CD4-positive, alpha-beta T cell treated with Interleukin-2 at 100 ng/mL for 4 hours (primary cell): ENCODE data around the gene ULBP3.

ENCODE experiments used
- DNase-seq: peaks from one replicate; pipeline ENCODE4 v3.0.0-alpha.2; 2020; ENCODE audit warnings: low spot score

Gene ULBP3

DNA sequence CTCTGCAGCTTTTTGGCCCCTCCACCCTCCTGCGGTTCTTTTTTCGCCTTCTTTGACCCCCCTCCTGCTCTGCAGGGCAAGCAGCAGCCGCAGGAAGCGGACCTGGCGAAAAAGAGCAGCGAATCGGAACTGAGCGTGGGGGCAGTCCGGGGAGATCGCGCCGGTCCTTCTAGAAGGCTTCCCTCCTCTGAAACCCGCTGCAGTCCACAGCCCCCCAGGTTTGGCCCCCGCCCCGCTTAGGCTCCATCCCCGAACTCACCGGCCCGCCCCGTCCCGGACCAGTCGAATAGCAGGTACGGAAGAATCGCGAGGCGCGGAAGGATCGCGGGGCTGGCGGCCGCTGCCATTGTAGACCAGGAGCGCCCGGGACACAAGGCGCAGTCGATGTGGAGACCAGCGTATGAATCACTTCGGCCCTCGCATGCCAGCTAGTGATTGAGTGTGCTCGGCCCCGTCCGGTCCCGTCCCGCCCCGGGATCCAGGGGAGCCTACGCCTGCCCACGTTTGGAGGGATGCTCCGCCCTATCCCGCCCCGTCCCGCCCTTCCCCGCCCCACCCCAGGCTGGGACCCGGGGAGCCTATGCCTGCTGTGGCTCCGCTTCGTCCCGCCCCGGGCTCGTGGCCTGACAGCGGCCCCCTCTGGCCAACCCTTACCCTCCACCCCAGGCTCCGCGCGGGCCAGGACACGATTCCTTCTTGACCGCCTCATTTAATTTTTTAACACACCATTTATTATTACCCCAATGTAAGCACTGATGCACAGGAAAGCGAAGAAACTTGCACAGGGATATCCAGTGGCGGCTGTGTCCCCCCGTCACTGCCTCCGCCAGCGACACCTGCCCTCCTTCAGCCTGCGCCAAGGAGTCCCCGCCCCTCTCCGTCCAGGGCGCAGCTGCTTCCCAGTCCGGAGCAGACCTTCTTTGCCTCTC is at the start of gene ULBP3:
TSS of gene ULBP3 (minus strand) at position 402 of the 929 bp plus-strand sequence. CDS start at position 347, 55 bp downstream.
- peak; percentile 68 for DNase-seq

DNA sequence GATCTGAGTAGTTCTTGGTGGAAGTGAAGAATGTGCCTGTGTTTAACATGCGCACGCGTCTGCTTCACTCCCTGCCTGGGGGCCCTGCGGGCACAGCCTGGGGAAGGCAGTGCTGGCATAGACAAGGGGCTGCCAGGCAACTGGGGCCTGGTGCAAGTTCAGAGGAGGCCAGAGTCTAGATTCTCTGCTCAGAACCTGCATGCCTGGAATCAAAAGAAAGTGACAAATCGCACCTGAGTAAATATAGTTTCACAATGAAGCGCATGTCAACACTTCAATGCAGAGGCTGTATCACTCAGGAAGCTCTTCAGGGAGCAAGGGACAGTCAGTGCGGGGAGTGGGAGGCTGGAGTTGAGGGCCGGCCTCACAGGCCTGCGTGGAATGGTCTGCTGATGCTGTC is 49.7 kb upstream of the ULBP3 start:
- no peak for DNase-seq

DNA sequence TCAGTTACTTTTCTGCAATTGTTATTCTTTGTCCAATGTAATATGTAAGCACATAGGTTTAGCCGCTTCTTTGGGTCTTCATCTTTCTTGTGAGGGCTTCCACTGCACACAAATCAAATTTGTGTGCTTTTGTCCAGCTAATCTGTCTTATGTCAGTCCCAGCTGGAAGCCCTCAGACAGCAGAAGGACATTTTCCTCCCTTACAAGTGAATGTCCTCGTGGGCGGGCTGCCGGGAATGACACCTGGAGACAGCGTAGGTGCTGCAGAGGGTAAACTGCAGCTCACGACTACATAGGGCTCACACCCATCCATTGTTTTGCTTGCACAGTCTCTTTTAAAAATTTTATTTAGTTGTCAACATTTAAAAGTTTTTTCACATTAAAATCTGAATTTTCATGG is 49.3 kb upstream of the ULBP3 start:
- DNase-seq: no peak

DNA sequence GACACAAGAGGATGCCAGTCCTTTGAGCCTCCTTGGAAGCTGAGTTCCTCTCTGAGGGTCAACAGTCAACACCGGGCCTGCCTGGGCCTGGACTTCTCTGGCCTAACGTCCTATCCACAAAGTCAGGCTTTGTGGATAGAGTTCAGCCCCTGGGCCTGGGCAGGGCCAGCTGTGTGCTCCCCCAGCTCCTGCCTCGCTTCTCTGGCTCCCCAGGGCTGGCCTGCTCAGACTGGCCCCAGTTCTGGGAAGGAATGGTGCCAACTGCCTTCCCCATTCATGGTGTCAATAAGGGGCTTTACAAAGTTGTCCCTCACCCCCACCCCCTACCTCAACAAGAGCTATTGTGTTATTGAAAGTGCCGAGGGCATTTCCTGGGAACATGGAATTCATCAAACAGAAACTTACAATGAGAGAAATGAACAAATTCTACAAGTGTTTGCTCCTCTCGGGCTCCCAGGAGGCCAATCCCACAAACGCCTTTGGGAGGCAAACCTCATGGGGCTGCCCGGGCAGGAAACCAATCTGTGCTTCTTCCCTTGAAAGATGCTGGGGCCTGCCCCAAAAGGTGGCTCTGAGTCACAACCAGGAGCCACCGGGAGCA is 47.4 kb upstream of the ULBP3 start:
- DNase-seq: no peak

DNA sequence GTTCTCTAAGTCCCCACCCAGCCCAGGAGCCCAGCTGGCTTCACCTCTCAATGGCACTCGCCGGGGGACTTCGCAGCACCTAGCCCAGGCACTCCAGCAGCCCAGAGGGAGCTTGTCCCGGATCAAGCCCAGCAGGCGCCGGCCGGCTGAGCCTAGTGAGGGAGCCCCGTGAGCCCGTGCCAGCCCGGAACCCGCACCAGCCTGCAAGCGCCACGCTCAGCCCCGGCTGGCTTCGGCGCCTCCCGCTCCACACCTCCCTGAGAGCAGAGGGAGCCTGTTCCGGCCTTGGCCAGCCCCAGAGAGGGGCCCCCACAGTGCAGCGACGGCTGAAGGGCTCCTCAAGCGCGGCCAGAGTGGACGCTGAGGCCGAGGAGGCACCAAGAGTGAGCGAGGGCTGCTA is 46.8 kb upstream of the ULBP3 start:
- no peak for DNase-seq

DNA sequence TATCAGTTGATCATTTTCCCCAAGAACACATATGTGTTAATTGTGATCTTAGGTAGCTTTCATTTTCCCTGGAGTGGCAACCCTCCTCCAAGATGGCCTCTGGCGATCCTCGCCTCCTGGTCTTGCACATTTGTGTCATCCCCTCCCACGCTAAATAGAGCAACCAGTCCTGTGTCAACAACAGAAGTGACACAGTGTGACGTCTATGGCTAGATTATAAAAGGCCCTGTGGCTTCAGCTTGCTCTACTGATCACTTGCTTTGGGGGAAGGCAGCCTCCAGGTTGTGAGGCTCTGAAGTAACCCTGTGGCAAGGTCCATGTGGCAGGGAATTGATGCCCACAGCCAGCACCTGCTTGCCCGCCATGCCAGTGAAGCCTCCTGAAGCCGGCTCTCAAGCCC is 43.3 kb upstream of the ULBP3 start:
- DNase-seq: no peak

DNA sequence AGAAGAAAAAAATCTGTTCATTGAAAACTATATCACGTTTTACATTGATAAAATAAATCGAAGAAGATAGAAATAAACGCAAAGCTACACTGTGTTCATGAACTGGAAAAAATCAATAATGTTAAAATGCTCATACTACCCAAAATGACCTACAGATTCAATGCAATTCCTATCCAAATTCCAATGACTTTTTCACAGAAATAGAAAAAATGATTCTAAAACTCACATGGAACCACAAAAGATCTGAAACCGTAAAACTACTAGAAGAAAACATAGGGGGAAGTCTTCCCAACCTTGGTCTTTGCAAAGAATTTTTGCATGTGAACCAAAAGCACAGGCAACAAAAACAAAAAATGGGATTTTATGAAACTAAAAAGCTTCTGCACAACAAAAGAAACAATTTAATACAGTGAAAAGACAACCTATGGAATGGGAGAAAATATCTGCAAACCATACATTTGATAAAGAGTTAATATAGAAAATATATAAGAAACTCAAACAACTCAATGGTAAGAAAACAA is 33.9 kb upstream of the ULBP3 start:
- no peak for DNase-seq

DNA sequence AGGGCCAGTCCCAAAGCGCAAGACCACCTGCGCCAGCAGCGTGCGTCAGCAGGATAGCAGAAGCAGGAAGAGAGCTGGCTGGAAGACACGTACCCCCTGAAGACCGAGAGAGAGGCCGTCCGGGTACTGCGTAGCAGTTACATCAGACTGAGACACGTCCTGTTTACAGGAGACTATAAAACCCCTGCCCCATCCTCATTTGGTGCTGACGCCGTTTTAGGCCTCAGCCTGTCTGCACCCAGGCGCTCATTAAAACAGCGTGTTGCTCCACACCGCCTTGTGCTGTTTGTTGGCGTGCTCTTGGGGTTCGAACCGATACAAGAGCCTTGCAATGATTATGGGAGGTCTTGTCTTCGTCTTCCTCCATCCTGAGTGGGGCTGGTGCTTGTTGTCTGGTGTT is 31.8 kb upstream of the ULBP3 start:
- no peak for DNase-seq

DNA sequence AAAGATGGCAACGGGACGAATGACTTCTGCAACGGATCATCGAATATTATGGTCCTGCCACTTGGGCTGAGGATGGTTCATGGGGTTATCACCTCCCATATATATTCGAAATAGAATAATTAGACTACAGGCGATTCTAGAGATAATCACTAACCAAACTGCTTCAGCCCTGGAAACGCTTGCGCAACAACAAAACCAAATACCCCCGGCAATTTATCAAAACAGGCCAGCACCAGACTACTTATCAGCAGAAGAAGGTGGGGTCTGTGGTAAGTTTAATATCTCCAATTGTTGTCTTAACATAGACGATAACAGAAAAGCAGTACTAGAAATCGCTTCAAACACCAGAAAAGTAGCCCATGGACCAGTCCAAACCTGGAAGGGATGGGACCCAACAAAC is 31.0 kb upstream of the ULBP3 start:
- no peak for DNase-seq

DNA sequence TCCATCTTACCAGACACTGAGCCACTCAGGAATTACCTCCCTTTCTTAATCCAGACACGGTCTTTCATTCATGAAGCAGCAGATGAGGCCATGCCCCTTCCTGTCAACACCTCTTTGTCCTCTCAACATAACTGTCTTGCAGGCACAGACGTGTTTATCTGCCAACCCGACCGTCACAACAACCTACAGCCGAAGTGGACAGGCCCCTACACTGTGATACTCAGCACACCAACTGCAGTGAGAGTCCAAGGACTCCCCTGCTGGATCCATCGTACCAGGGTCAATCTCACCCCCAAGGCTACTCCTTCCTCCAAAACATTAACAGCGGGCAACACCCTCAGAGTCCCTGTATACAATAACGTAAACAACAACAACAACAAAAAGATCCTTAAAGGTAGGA is 30.6 kb upstream of the ULBP3 start:
- no peak for DNase-seq

DNA sequence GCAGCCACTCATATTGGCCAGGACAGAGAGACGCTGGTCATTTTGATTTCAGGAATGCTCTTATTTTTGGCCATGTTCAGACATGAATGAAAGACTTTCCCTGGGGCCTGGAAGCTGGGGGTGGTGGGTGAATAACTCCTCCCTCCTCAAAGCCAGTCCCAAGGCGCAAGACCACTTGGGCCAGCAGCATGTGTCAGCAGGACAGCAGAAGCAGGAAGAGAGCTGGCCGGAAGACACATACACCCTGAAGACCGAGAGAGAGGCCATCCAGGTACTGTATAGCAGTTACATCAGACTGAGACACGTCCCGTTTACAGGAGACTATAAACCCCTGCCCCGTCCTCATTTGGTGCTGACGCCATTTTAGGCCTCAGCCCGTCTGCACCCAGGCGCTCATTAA is 29.2 kb upstream of the ULBP3 start:
- DNase-seq: no peak

DNA sequence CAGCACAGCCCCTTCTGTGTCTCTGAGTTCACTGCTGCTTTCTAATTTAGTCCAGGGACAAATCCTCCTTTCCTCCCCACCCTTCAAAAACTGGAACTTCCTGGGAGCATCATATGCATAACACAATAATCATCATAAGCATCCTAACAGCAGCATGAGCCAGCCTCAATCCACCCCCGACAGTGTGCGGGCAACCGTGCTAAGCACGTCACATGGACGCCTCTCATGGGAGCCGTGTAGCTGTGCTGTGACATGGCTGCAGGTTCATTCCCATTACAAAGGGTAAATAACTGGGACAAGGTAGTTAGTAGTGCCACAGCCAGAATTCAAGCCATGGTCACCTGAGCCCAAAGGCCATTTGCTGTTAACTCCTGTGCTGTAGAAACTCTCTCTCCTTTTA is 24.5 kb upstream of the ULBP3 start:
- DNase-seq: no peak

DNA sequence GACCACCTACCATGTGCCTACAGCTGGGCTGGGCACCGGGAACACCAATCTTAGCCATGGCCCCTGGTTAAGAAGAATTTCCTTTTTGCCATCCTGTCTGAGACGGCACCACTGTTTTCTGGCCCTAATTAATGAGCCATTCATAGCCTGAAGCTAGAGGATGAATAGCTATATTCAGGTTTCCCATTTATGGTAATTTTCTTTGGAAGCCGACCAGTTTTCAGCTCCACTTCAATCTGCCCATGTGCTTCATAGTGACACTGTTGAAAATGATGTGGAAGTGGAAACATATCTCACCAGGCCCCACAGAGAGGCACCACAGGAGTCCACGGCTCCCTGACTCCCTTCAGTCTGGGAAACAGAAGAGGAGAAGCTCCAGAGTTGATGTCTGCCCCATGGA is 22.6 kb upstream of the ULBP3 start:
- no peak for DNase-seq

DNA sequence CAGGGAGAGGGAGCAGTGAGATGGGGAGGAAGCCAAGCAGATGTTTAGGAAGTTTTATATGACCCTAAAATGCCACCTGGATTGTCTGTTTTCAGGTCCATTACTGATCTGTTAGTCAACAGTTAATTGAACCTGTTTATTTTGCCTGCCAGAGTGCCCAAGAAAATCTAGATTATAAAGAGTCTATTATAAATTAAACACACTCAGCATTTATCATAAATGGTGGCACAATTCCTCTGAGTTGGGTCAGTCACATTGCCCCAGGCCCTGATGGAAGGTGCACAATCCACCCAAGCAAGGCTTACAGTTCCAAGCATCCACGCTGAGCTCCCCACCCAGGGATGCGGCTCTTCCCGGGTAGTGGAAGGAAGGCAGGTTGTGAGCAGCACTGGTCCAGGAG is 21.4 kb upstream of the ULBP3 start:
- no peak for DNase-seq

DNA sequence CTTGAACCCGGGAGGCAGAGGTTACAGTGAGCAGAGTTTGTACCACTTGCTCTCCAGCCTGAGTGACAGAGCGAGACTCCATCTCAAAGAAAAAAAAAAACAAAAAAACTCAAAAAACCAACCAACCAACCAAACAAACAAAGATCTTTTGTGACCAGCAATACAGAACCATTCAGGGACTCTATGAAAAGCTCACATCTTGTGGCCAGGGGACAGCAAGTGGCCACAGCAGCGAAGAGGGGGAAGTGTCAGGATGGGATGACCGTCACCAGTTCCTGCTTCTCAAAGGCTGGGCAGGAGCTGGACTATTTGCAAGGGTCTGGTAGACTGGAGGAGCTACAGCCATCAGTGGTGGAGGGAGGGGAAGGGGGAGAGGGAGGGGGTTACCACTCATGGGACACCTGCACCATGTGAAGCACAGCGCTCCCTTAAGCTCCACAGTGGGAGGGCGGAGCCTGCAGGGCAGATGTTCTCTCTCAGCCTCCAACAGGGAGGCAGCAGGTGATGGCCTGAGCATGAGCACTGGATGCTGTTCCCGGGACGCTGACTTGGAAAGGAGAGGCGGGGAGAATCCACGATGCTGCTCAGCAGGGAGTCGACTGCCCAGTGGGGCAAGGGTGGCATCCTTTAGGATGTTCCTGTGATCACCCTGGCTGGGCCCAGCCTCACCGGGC is 19.7 kb upstream of the ULBP3 start:
- no peak for DNase-seq

DNA sequence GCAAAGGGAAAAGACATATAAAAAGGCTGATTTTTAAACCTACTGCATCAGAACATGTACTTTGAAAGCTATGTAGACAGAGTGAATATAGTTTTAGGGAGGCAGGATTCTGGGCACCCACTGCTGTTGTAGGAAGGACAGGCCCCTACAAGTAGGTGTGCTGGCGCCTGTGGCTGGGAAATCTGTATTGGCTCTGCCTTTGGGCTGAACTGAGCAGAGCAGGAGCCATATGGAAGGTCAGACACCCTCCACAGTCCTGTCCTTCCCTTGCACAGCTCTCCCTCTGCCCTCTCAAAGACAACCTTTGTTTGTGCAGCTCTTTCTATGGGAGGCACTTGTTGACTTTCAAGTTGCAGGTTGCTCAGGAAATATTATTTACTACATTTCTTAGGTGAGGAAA is 18.4 kb upstream of the ULBP3 start:
- no peak for DNase-seq

DNA sequence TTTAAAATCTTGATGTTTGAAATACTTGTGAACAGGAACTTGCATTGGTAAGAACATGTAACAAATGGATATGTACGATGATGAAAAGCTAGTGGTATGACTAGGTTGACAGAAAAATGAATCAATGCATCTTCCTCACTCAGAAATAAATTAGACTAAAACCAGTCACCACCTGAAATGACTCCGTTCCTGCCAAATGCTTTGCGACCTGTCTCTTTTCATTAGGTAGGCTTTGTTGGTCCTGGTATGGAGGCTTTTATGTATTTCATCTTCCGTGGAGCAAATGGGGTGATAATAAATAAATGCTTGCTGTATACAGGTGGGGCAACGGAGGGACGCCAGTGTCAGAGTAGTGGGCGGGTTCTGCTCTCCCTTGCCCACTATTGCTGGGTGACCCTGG is 17.1 kb upstream of the ULBP3 start:
- no peak for DNase-seq

DNA sequence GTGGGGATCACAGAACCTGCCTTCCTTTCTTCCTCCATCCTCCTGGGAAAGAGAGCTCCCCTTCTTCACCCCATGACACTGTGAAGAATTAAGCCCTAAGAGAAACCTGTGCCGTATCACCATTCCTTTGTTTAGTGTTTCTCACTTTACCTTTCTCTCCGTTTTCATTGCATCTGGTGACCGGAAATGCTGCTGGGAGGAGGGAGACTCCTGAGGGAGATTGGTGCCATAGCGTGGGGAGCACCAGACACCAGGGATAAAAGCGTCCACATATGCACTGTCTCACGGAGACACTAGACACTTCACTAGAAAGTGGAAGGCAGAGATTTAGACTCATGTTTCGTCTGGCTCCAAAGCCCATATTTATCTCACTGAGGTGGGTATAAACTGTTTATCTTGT is 15.5 kb upstream of the ULBP3 start:
- DNase-seq: no peak

DNA sequence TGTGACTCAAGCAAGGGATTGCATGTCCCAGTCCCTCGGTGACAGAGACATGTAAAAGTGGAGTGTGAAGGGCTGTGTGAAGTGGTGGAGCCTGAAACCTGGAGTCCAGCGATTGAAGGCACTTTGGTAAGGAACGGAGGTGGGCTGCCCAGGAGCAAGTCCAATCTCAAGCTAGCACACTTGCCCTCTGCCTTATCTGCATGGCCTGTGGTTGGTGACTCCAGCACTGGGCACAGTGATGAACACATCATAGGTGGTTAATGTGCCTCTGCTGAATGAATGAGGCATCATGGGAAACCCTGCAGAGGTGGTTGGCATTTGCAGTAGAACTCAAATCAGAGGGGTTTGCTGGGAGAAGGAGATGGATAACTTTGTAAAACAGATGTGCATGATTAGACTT is 14.9 kb upstream of the ULBP3 start:
- DNase-seq: no peak

DNA sequence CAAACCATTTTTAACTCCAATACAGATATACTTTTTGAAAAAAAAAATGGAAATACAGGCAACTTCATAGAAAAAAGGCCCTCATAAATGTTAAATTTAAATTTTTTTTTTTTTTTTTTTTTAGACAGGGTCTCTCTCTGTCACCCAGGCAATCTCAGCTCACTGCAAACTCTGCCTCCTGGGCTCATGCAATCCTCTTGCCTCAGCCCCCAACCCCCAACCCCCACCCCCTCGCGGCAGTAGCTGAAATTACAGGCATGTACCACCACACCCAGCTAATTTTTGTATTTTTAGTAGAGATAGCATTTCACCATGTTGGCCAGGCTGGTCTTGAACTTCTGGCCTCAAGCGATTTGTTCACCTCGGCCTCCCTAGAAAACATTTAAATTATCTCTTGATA is 12.8 kb upstream of the ULBP3 start:
- DNase-seq: no peak

DNA sequence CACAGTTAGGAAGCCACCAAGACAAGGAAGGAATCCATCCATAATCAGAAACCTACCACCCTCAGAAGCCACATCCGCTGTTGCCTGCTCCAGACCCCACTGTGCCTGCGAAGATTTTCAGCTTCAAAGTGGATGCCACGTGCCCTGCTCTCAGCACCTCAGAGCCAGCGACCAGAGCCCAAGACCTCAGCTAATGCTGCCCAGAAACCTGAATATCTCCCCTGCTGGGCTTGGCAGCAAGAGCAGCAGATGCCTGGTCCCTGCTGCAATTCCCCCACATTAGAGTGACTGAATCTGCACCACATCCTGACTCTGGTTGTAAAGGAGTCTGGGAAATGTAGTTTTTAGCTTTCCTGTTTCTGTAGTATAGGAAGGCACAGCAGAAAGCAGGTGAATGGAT is 10.7 kb upstream of the ULBP3 start:
- DNase-seq: no peak

DNA sequence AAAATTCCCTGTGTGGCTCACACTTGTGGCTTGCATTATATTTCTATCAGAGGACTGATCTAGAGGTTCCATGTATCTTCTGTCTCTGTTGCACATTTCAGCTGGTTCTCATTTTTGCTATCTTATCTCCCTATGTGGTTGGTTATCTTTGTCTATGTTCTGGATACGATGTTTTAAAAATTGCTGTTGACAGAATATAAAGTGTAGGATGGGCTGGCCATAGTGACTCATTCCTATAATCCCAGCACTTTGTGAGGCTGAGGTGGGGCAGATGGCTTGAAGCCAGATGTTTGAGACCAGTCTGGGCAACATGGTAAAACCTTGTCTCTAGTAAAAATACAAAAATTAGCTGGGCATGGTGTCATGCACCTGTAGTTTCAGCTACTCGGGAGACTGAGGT is 9.9 kb upstream of the ULBP3 start:
- DNase-seq: no peak
